ENCODE measurements around the gene THSD4.

- TF ChIP-seq POLR2AphosphoS5 (IDR thresholded peaks at IDR 0.05; ENCODE audit: low read depth, low read length) (no peak), SP1 (IDR thresholded peaks at IDR 0.05; ENCODE audit: low read depth, low read length) (no peak), MAX (IDR thresholded peaks at IDR 0.05) (no peak), POLR2A (IDR thresholded peaks at IDR 0.05; ENCODE audit: control extremely low read depth in 1 of 2, low read depth in 2 of 2, low read length in 2 of 2) (no peak), EZH2 (IDR thresholded peaks at IDR 0.05; ENCODE audit: low read depth, low read length, severe bottlenecking) (no peak), CTCF (IDR thresholded peaks at IDR 0.05; ENCODE audit: control extremely low read depth in 1 of 3, insufficient read depth in 1 of 3, low read depth in 1 of 3, low read length in 3 of 3) (no peak), TCF12 (IDR thresholded peaks at IDR 0.05; ENCODE audit: low read depth, low read length) (no peak), USF2 (IDR thresholded peaks at IDR 0.05; ENCODE audit: low read length) (no peak), GABPA (IDR thresholded peaks at IDR 0.05; ENCODE audit: borderline replicate concordance, insufficient read depth, low read length) (no peak), CBX8 (IDR thresholded peaks at IDR 0.05; ENCODE audit: borderline replicate concordance, low read depth, low read length) (no peak), HDAC6 (IDR thresholded peaks at IDR 0.05; ENCODE audit: low read depth, low read length) (no peak), GTF2F1 (IDR thresholded peaks at IDR 0.05; ENCODE audit: borderline replicate concordance, low read depth, low read length) (no peak), KDM1A (IDR thresholded peaks at IDR 0.05; ENCODE audit: borderline replicate concordance, low read length) (no peak)
Measured at GRCh38 chr15:71472566-71472965, 357.3 kb downstream of the THSD4 start.

Data from H1 (cell line).